Prostate gland (tissue), 2 donors: ENCODE data around the gene CRB1.

ENCODE experiments used
- POLR2A ChIP-seq: fragments of 450-650 bp; IDR thresholded peaks from one replicate; pipeline ENCODE4 v1.6.1; 2016; ENCODE audit warnings: antibody characterized with exemption, mild to moderate bottlenecking
- TF ChIP-seq, protein P1 (sequence below), 4 experiments: fragments of 200-600 bp in 2 of 4; fragments of 450-650 bp in 2 of 4; sonication (generic) in 2 of 4; IDR thresholded peaks; 1 replicate in 3 of 4; 2 replicates in 1 of 4; pipeline ENCODE4 v1.5.1; 2016 to 2019; ENCODE audit warnings: antibody characterized with exemption in 4 of 4, mild to moderate bottlenecking in 2 of 4, moderate library complexity in 2 of 4

- TF ChIP-seq, protein P1, sequence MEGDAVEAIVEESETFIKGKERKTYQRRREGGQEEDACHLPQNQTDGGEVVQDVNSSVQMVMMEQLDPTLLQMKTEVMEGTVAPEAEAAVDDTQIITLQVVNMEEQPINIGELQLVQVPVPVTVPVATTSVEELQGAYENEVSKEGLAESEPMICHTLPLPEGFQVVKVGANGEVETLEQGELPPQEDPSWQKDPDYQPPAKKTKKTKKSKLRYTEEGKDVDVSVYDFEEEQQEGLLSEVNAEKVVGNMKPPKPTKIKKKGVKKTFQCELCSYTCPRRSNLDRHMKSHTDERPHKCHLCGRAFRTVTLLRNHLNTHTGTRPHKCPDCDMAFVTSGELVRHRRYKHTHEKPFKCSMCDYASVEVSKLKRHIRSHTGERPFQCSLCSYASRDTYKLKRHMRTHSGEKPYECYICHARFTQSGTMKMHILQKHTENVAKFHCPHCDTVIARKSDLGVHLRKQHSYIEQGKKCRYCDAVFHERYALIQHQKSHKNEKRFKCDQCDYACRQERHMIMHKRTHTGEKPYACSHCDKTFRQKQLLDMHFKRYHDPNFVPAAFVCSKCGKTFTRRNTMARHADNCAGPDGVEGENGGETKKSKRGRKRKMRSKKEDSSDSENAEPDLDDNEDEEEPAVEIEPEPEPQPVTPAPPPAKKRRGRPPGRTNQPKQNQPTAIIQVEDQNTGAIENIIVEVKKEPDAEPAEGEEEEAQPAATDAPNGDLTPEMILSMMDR (IDR thresholded peaks at IDR 0.05): no peak
- no peak for TF ChIP-seq POLR2A
These were observed 17.4 kb upstream of the CRB1 start for GRCh38 chr1:197250616-197251015.
